Measurements from ENCODE around the gene ELMOD2.

The ELMOD2 gene

GRCh38 chr4:140579278-140579677 lies 55.3 kb downstream of the ELMOD2 start:
- CTCF ChIA-PET: no interaction called here
- no peak for TF ChIP-seq ZNF596 (tag by site-specific recombination; IDR thresholded peaks at IDR 0.05)
- no peak for TF ChIP-seq ZNF571 (tag by site-specific recombination; IDR thresholded peaks at IDR 0.05)
- no peak for TF ChIP-seq ZFP41 (tag by site-specific recombination; IDR thresholded peaks at IDR 0.05; ENCODE audit: borderline replicate concordance)
- TF ChIP-seq ZNF518A (tag by site-specific recombination; conservative IDR thresholded peaks at IDR 0.05; ENCODE audit: low read depth): no peak
- no peak for TF ChIP-seq SP2 (tag by site-specific recombination; IDR thresholded peaks at IDR 0.05)
- TF ChIP-seq BCL11A (tag by site-specific recombination; IDR thresholded peaks at IDR 0.05; ENCODE audit: low read depth): no peak
- no peak for TF ChIP-seq ZBTB48 (tag by site-specific recombination; IDR thresholded peaks at IDR 0.05)
- no peak for TF ChIP-seq ZNF626 (tag by site-specific recombination; IDR thresholded peaks at IDR 0.05)

GRCh38 chr4:140581078-140581477 lies 57.1 kb downstream of the ELMOD2 start:
- H3K4me1 ChIP-seq (ENCODE audit: control insufficient read depth, insufficient read depth, low read length): no peaks in the 10 kb centered on the region
- no peak overlapping the region for H3K27ac ChIP-seq (ENCODE audit: extremely low read depth, low read depth, low read length)
- no peaks in the 10 kb centered on the region for H3K9me3 ChIP-seq (ENCODE audit: control insufficient read depth, insufficient read depth, low read depth, low read length)
- H3K4me3 ChIP-seq (ENCODE audit: low read depth, low read length): no peak overlapping the region
- no peaks in the 10 kb centered on the region for H3K36me3 ChIP-seq (ENCODE audit: control insufficient read depth in 2 of 2, insufficient read depth in 1 of 2, low read length in 2 of 2)
- TF ChIP-seq ZNF155 (tag by site-specific recombination; IDR thresholded peaks at IDR 0.05): no peak
- no peak for TF ChIP-seq ZNF114 (tag by site-specific recombination; IDR thresholded peaks at IDR 0.05)
- ChIA-PET POLR2A (no interaction called here), CTCF (no interaction called here)

More at GRCh38 chr4:140579278-140579677, 55.3 kb downstream of the ELMOD2 start:
- Histone ChIP-seq H3K27ac (ENCODE audit: extremely low read depth, low read depth, low read length) (no peak overlapping the region), H3K9me3 (ENCODE audit: control insufficient read depth, insufficient read depth, low read depth, low read length) (no peaks in the 10 kb centered on the region), H3K4me1 (ENCODE audit: control insufficient read depth, insufficient read depth, low read length) (no peaks in the 10 kb centered on the region), H3K36me3 (ENCODE audit: control insufficient read depth in 2 of 2, insufficient read depth in 1 of 2, low read length in 2 of 2) (no peaks in the 10 kb centered on the region), H3K4me3 (ENCODE audit: low read depth, low read length) (no peak overlapping the region)
- POLR2A ChIA-PET: no interaction called here

DNA sequence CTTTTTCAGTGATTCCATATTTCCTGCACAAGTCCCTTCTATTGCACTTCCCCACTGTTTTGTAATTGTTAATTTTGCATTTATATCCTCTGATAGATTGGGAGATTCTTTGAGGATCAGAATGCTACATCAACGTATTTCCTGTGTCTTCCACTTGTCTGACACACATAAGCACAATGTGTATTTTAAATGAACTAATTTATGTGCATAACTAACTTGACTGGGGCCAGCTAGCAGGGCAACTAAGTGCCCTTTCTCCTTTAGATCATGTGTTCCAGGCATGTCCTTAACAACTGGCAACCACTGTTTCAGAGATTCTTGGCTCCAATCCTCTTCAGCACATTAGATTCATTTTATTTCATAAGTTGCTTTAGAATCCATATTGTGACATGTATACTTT lies 60.5 kb downstream of the ELMOD2 start:
- ChIA-PET POLR2A (no interaction called here), CTCF (interaction anchor here (0.6 to 1.1 kb wide), 2 partner anchors 224 to 912 kb away, joined by 3 to 5 read pairs; no protein-coding TSS in a partner anchor)
- no peaks in the 10 kb centered on the region for H3K9me3 ChIP-seq (ENCODE audit: control insufficient read depth, insufficient read depth, low read depth, low read length)
- no peaks in the 10 kb centered on the region for H3K36me3 ChIP-seq (ENCODE audit: control insufficient read depth in 2 of 2, insufficient read depth in 1 of 2, low read length in 2 of 2)
- H3K4me3 ChIP-seq (ENCODE audit: low read depth, low read length): no peak overlapping the region
- H3K4me1 ChIP-seq (ENCODE audit: control insufficient read depth, insufficient read depth, low read length): no peaks in the 10 kb centered on the region
- H3K27ac ChIP-seq (ENCODE audit: extremely low read depth, low read depth, low read length): no peak overlapping the region
- no peak for TF ChIP-seq KLF1 (tag by site-specific recombination; IDR thresholded peaks at IDR 0.05)
- no peak for TF ChIP-seq ZNF354C (tag by site-specific recombination; IDR thresholded peaks at IDR 0.05; ENCODE audit: borderline replicate concordance, low read depth)
- TF ChIP-seq ZNF324 (tag by site-specific recombination; IDR thresholded peaks at IDR 0.05): no peak
- no peak for TF ChIP-seq ZNF211 (tag by site-specific recombination; IDR thresholded peaks at IDR 0.05; ENCODE audit: low read depth)
- no peak for TF ChIP-seq ZBTB7A (tag by site-specific recombination; IDR thresholded peaks at IDR 0.05; ENCODE audit: low read depth)
- TF ChIP-seq SCRT1 (tag by site-specific recombination; IDR thresholded peaks at IDR 0.05; ENCODE audit: borderline replicate concordance): no peak
- no peak for TF ChIP-seq ZNF473 (tag by site-specific recombination; IDR thresholded peaks at IDR 0.05)
- no peak for TF ChIP-seq ZSCAN4 (tag by site-specific recombination; IDR thresholded peaks at IDR 0.05)
- no peak for TF ChIP-seq ZNF76 (tag by site-specific recombination; IDR thresholded peaks at IDR 0.05; ENCODE audit: borderline replicate concordance, low read depth)
- no peak for TF ChIP-seq ZNF544 (tag by site-specific recombination; IDR thresholded peaks at IDR 0.05)
- TF ChIP-seq ZNF239 (tag by site-specific recombination; IDR thresholded peaks at IDR 0.05): no peak
- no peak for TF ChIP-seq ZNF549 (tag by site-specific recombination; IDR thresholded peaks at IDR 0.05)
- no peak for TF ChIP-seq ZNF157 (tag by site-specific recombination; IDR thresholded peaks at IDR 0.05)
- TF ChIP-seq, protein P1, sequence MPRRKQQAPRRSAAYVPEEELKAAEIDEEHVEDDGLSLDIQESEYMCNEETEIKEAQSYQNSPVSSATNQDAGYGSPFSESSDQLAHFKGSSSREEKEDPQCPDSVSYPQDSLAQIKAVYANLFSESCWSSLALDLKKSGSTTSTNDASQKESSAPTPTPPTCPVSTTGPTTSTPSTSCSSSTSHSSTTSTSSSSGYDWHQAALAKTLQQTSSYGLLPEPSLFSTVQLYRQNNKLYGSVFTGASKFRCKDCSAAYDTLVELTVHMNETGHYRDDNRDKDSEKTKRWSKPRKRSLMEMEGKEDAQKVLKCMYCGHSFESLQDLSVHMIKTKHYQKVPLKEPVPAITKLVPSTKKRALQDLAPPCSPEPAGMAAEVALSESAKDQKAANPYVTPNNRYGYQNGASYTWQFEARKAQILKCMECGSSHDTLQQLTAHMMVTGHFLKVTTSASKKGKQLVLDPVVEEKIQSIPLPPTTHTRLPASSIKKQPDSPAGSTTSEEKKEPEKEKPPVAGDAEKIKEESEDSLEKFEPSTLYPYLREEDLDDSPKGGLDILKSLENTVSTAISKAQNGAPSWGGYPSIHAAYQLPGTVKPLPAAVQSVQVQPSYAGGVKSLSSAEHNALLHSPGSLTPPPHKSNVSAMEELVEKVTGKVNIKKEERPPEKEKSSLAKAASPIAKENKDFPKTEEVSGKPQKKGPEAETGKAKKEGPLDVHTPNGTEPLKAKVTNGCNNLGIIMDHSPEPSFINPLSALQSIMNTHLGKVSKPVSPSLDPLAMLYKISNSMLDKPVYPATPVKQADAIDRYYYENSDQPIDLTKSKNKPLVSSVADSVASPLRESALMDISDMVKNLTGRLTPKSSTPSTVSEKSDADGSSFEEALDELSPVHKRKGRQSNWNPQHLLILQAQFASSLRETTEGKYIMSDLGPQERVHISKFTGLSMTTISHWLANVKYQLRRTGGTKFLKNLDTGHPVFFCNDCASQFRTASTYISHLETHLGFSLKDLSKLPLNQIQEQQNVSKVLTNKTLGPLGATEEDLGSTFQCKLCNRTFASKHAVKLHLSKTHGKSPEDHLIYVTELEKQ (tag by site-specific recombination; IDR thresholded peaks at IDR 0.05; ENCODE audit: borderline replicate concordance): no peak

Data from HEK293 (cell line).